ENCODE data around the gene R3HDML. TPM values are rescaled to one million over a fixed set of nuclear protein-coding genes. Genes with fewer than 3 reads are reported as not detected.

Gene R3HDML
- total RNA-seq, 1 donor, result not detected

- DNase-seq (ENCODE audit: low read depth in 2 of 3, low spot score in 2 of 3), result no peak
These were observed 21.9 kb downstream of the R3HDML start for GRCh38 chr20:44358776-44359175.

GRCh38 chr20:44360221-44360620, 23.4 kb downstream of the R3HDML start:
- DNase-seq (ENCODE audit: low read depth in 2 of 3, low spot score in 2 of 3), result no peak

- DNase-seq (ENCODE audit: low read depth in 2 of 3, low spot score in 2 of 3), result no peak
These were observed 24.2 kb downstream of the R3HDML start for GRCh38 chr20:44361021-44361420.

GRCh38 chr20:44362466-44362940, 25.7 kb downstream of the R3HDML start:
- no peak for DNase-seq (ENCODE audit: low read depth in 2 of 3, low spot score in 2 of 3)

- no peak for DNase-seq (ENCODE audit: low read depth in 2 of 3, low spot score in 2 of 3)
These were observed 27.2 kb downstream of the R3HDML start for GRCh38 chr20:44364068-44364467.

- no peak for DNase-seq (ENCODE audit: low read depth in 2 of 3, low spot score in 2 of 3)
These were observed 27.9 kb downstream of the R3HDML start for GRCh38 chr20:44364780-44365179.

GRCh38 chr20:44367746-44368145, 30.9 kb downstream of the R3HDML start:
- no peak for DNase-seq (ENCODE audit: low read depth in 2 of 3, low spot score in 2 of 3)

GRCh38 chr20:44370639-44371218, 33.9 kb downstream of the R3HDML start:
- no peak for DNase-seq (ENCODE audit: low read depth in 2 of 3, low spot score in 2 of 3)

- no peak for DNase-seq (ENCODE audit: low read depth in 2 of 3, low spot score in 2 of 3)
These were observed 45.8 kb downstream of the R3HDML start for GRCh38 chr20:44382641-44383040.

GRCh38 chr20:44384423-44385027, 47.7 kb downstream of the R3HDML start:
- DNase-seq (ENCODE audit: low read depth in 2 of 3, low spot score in 2 of 3), result peak; percentile 51 to 80 (median 64)

GRCh38 chr20:44388466-44389023, 51.7 kb downstream of the R3HDML start:
- DNase-seq (ENCODE audit: low read depth in 2 of 3, low spot score in 2 of 3), result peak; percentile 25 to 52 (median 36)

GRCh38 chr20:44389871-44390270, 53.0 kb downstream of the R3HDML start:
- no peak for DNase-seq (ENCODE audit: low read depth in 2 of 3, low spot score in 2 of 3)

- DNase-seq (ENCODE audit: low read depth in 2 of 3, low spot score in 2 of 3), result no peak
These were observed 53.4 kb downstream of the R3HDML start for GRCh38 chr20:44390280-44390679.

- no peak for DNase-seq (ENCODE audit: low read depth in 2 of 3, low spot score in 2 of 3)
These were observed 55.4 kb downstream of the R3HDML start for GRCh38 chr20:44392088-44392775.

- DNase-seq (ENCODE audit: low read depth in 2 of 3, low spot score in 2 of 3), result no peak
These were observed 56.1 kb downstream of the R3HDML start for GRCh38 chr20:44392776-44393607.

- DNase-seq (ENCODE audit: low read depth in 2 of 3, low spot score in 2 of 3), result no peak
These were observed 57.0 kb downstream of the R3HDML start for GRCh38 chr20:44393608-44394451.

GRCh38 chr20:44394452-44394701, 57.5 kb downstream of the R3HDML start:
- DNase-seq (ENCODE audit: low read depth in 2 of 3, low spot score in 2 of 3), result no peak

GRCh38 chr20:44394702-44395460, 58.0 kb downstream of the R3HDML start:
- DNase-seq (ENCODE audit: low read depth in 2 of 3, low spot score in 2 of 3), result peak in 2 of 3 donors; percentile 14 to 22

All from hematopoietic multipotent progenitor cell (in vitro differentiated cells).